T-helper 1 cell treated with Interleukin-12 subunit alpha and Interleukin-12 subunit beta and Interleukin-4 antibody, amounts not matched to agents 30 μg/mL and 1 μg/mL, for 36 hours (primary cell): Measurements from ENCODE around the gene LCP2.

Experiments used
- H3K27ac Mint-ChIP-seq: one replicate; pipeline ENCODE4 v1.8.0; 2021; ENCODE audit warnings: mild to moderate bottlenecking, mixed read lengths
- H3K27me3 Mint-ChIP-seq: one replicate; pipeline ENCODE4 v1.8.0; 2021; ENCODE audit warnings: low read depth, mixed read lengths
- H3K36me3 Mint-ChIP-seq: one replicate; pipeline ENCODE4 v1.8.0; 2021; ENCODE audit warnings: low read depth, mixed read lengths
- H3K4me1 Mint-ChIP-seq: one replicate; pipeline ENCODE4 v1.8.0; 2021; ENCODE audit warnings: low read depth, mixed read lengths
- H3K4me3 Mint-ChIP-seq: one replicate; pipeline ENCODE4 v1.8.0; 2021; ENCODE audit warnings: mild to moderate bottlenecking, moderate library complexity, mixed read lengths
- H3K9me3 Mint-ChIP-seq: one replicate; pipeline ENCODE4 v1.8.0; 2021; ENCODE audit warnings: mixed read lengths

The LCP2 gene

GRCh38 chr5:170332058-170332457 lies 34.5 kb upstream of the LCP2 start:
- H3K27ac Mint-ChIP-seq, result no peak overlapping the region
- no peaks in the 10 kb centered on the region for H3K27me3 Mint-ChIP-seq
- no peak overlapping the region for H3K4me3 Mint-ChIP-seq
- H3K4me1 Mint-ChIP-seq, result peaks cover 49% of the 10 kb centered on the region
- peaks cover 2% of the 10 kb centered on the region for H3K36me3 Mint-ChIP-seq
- H3K9me3 Mint-ChIP-seq, result no peaks in the 10 kb centered on the region

DNA sequence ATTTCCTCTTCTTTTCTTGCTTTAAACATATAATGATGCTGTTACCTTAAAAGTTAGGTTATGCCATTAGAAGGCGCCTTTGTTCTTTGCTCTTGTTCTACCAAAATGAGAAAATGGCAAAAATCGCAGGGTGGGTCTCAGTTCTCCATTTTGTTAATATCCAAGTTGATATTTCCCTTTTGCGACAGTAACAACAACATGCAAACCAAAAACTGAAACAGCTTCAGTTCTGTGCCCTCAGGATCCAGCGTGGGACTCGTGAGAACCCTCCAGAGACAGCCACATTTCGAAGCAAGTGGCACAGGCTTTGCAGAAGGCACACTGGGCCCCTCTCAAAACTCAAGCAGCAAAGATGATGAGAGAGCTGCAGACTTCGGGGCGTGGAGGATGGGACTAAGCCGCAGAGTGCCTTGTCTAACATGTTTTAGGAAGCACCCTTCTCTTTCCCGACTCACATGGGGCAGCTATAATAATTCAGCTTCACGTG lies 33.0 kb upstream of the LCP2 start:
- H3K4me3 Mint-ChIP-seq, result peak overlapping the region; percentile 72
- H3K27ac Mint-ChIP-seq, result no peak overlapping the region
- no peaks in the 10 kb centered on the region for H3K9me3 Mint-ChIP-seq
- peaks cover 35% of the 10 kb centered on the region for H3K4me1 Mint-ChIP-seq
- no peaks in the 10 kb centered on the region for H3K27me3 Mint-ChIP-seq
- peaks cover 2% of the 10 kb centered on the region for H3K36me3 Mint-ChIP-seq

GRCh38 chr5:170329524-170329923 lies 31.9 kb upstream of the LCP2 start:
- Mint-ChIP-seq H3K27ac (no peak overlapping the region), H3K4me1 (peaks cover 29% of the 10 kb centered on the region), H3K27me3 (no peaks in the 10 kb centered on the region), H3K36me3 (peaks cover 3% of the 10 kb centered on the region), H3K4me3 (no peak overlapping the region), H3K9me3 (no peaks in the 10 kb centered on the region)

- peaks cover 5% of the 10 kb centered on the region for H3K36me3 Mint-ChIP-seq
- H3K4me1 Mint-ChIP-seq, result peaks cover 13% of the 10 kb centered on the region
- H3K27ac Mint-ChIP-seq, result no peak overlapping the region
- no peak overlapping the region for H3K4me3 Mint-ChIP-seq
- no peaks in the 10 kb centered on the region for H3K9me3 Mint-ChIP-seq
- no peaks in the 10 kb centered on the region for H3K27me3 Mint-ChIP-seq
These were observed 30.3 kb upstream of the LCP2 start for GRCh38 chr5:170327829-170328228.

DNA sequence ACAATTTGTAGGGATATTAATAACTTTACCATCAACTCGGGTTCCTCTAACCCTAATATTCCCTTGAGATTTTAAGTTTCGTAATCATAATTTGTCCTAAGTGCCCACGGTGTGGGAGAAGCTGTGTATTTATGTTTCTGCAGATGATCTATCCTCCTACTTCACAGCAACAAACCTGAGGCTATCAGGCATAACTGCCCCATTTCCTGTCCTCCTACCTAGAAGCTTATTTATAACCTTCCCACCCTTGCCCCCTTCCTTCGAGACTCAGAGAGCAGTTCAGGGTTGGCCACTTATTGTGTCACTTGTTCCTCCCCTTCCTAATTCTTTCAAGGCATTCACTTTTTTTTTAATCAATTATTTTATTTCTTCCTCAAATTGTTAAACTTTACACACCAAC lies 29.6 kb upstream of the LCP2 start:
- peaks cover 5% of the 10 kb centered on the region for H3K36me3 Mint-ChIP-seq
- no peaks in the 10 kb centered on the region for H3K9me3 Mint-ChIP-seq

GRCh38 chr5:170319301-170319700 lies 21.7 kb upstream of the LCP2 start:
- H3K9me3 Mint-ChIP-seq, result no peaks in the 10 kb centered on the region
- peaks cover 12% of the 10 kb centered on the region for H3K27me3 Mint-ChIP-seq
- peaks cover 8% of the 10 kb centered on the region for H3K4me1 Mint-ChIP-seq
- H3K4me3 Mint-ChIP-seq, result no peak overlapping the region
- H3K36me3 Mint-ChIP-seq, result no peaks in the 10 kb centered on the region
- no peak overlapping the region for H3K27ac Mint-ChIP-seq

More for the DNA sequence above, 29.6 kb upstream of the LCP2 start:
- Mint-ChIP-seq H3K27ac (no peak overlapping the region), H3K4me3 (no peak overlapping the region), H3K27me3 (no peaks in the 10 kb centered on the region), H3K4me1 (peaks cover 7% of the 10 kb centered on the region)

GRCh38 chr5:170317499-170317898 lies 19.9 kb upstream of the LCP2 start:
- Mint-ChIP-seq H3K27me3 (peaks cover 12% of the 10 kb centered on the region), H3K4me1 (peaks cover 17% of the 10 kb centered on the region), H3K4me3 (no peak overlapping the region), H3K27ac (no peak overlapping the region), H3K36me3 (no peaks in the 10 kb centered on the region), H3K9me3 (no peaks in the 10 kb centered on the region)

DNA sequence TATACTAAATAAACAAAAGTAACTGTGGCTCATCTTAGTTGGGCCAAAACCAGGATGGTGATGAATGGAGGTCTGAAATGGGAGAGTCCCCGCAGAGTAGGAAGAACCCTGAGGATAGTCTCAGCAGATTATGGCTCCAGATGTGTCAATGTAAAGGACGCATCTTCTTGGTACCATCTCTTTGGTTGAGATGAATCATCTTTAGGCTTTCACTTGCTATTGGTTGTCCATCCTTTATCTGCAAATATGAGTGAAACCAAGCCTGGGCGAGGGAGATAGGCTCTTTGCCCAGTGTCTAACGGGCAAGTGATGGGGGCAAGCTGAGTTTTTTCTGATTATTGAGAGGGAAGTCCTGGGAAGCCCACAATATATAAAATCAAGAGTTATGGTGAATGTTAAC lies 19.4 kb upstream of the LCP2 start:
- peaks cover 23% of the 10 kb centered on the region for H3K4me1 Mint-ChIP-seq

GRCh38 chr5:170315154-170315553 lies 17.6 kb upstream of the LCP2 start:
- Mint-ChIP-seq H3K4me1 (peaks cover 38% of the 10 kb centered on the region), H3K27me3 (peaks cover 3% of the 10 kb centered on the region), H3K36me3 (peaks cover 1% of the 10 kb centered on the region), H3K4me3 (no peak overlapping the region), H3K27ac (no peak overlapping the region), H3K9me3 (no peaks in the 10 kb centered on the region)

More for the DNA sequence above, 19.4 kb upstream of the LCP2 start:
- peaks cover 1% of the 10 kb centered on the region for H3K36me3 Mint-ChIP-seq
- no peak overlapping the region for H3K27ac Mint-ChIP-seq
- no peaks in the 10 kb centered on the region for H3K9me3 Mint-ChIP-seq
- H3K27me3 Mint-ChIP-seq, result peaks cover 12% of the 10 kb centered on the region
- H3K4me3 Mint-ChIP-seq, result no peak overlapping the region

GRCh38 chr5:170314541-170315095 lies 17.0 kb upstream of the LCP2 start:
- no peak overlapping the region for H3K27ac Mint-ChIP-seq

DNA sequence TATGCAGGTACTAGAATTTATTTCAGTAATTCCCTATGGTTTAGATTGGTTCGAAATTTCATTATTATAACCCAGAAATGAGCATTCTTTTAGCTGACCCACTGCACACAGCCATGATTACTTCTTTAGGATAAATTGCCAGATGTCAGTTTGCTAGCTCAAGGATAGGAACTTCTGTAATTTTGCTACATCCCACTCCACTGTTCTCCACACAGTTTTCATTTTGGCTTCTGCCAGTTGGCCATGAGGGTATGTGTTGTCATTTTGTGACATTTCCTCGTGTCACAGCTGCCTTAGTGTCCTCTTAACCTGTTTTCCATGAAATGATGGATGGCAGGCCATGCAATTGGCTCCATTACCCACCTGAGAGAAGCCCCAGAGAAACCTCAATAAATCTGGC lies 16.2 kb upstream of the LCP2 start:
- no peaks in the 10 kb centered on the region for H3K9me3 Mint-ChIP-seq
- H3K27me3 Mint-ChIP-seq, result no peaks in the 10 kb centered on the region
- peaks cover 1% of the 10 kb centered on the region for H3K36me3 Mint-ChIP-seq
- H3K27ac Mint-ChIP-seq, result no peak overlapping the region
- no peak overlapping the region for H3K4me3 Mint-ChIP-seq
- peaks cover 35% of the 10 kb centered on the region for H3K4me1 Mint-ChIP-seq

More at GRCh38 chr5:170314541-170315095, 17.0 kb upstream of the LCP2 start:
- Mint-ChIP-seq H3K36me3 (peaks cover 1% of the 10 kb centered on the region), H3K27me3 (no peaks in the 10 kb centered on the region), H3K9me3 (no peaks in the 10 kb centered on the region), H3K4me1 (peaks cover 41% of the 10 kb centered on the region), H3K4me3 (no peak overlapping the region)

DNA sequence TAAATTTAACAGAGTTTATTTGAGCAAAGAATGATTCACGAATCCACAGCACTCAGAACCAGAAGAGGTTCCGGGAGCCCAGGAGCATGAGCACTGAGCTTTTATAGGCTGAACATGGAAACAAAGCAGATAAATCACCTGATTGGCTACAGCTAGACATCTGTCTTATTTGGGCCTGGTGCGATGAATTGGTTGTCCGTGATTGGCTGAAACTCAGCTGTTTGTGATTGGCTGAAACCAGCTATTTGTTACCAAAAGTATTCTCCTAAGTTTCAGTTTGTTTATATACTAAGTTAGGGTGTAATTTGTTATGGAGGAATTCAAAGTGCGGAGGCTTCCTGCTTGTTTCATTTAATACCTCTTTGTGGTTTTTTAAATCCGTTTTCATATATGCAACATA lies 15.8 kb upstream of the LCP2 start:
- Mint-ChIP-seq H3K27ac (peak overlapping the region; percentile 84), H3K27me3 (no peaks in the 10 kb centered on the region), H3K9me3 (no peaks in the 10 kb centered on the region), H3K4me1 (peaks cover 35% of the 10 kb centered on the region), H3K36me3 (peaks cover 1% of the 10 kb centered on the region), H3K4me3 (no peak overlapping the region)

DNA sequence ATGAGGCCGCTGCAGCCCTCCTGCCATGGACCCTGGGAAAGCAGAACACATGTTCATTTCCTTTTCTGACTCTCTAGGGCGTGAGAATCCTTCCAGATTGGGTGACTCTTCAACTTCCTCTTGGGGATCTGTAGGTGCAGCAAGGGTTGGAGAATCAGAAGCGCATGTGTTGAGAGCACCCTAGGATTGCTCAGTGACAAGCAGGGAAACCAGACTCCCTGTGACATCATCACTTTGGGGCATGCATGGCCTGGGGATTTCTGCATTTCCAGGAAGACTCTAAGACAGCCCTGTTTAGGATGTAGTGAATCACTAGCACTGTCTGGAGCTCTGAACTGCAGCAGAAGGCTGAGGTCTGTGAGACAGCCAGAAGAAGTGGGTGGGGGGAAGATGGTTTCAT lies 15.1 kb upstream of the LCP2 start:
- Mint-ChIP-seq H3K4me1 (peaks cover 35% of the 10 kb centered on the region), H3K4me3 (peak overlapping the region; percentile 71), H3K27me3 (no peaks in the 10 kb centered on the region), H3K36me3 (peaks cover 1% of the 10 kb centered on the region), H3K9me3 (no peaks in the 10 kb centered on the region), H3K27ac (peak overlapping the region; percentile 84)

GRCh38 chr5:170312301-170312595 lies 14.7 kb upstream of the LCP2 start:
- peak overlapping the region; percentile 71 for H3K4me3 Mint-ChIP-seq

GRCh38 chr5:170311511-170312300 lies 14.1 kb upstream of the LCP2 start:
- Mint-ChIP-seq H3K4me1 (peaks cover 38% of the 10 kb centered on the region), H3K27me3 (no peaks in the 10 kb centered on the region), H3K4me3 (peak overlapping the region; percentile 46), H3K9me3 (no peaks in the 10 kb centered on the region), H3K36me3 (peaks cover 1% of the 10 kb centered on the region), H3K27ac (peak overlapping the region; percentile 58)

More at GRCh38 chr5:170312301-170312595, 14.7 kb upstream of the LCP2 start:
- Mint-ChIP-seq H3K4me1 (peaks cover 35% of the 10 kb centered on the region), H3K9me3 (no peaks in the 10 kb centered on the region), H3K27ac (peak overlapping the region; percentile 84), H3K36me3 (peaks cover 1% of the 10 kb centered on the region), H3K27me3 (no peaks in the 10 kb centered on the region)
